Erythroblast (primary cell): ENCODE results near the gene SLC39A7.

Source experiments
- GATA1 ChIP-seq: IDR thresholded peaks from 2 replicates; pipeline ENCODE4 v1.6.1; 2011; ENCODE audit warnings: low read depth, mild to moderate bottlenecking, control low read depth, low read length, moderate library complexity
- POLR2A ChIP-seq: IDR thresholded peaks from 2 replicates; pipeline ENCODE4 v1.6.1; 2011; ENCODE audit warnings: mild to moderate bottlenecking, low read length

DNA sequence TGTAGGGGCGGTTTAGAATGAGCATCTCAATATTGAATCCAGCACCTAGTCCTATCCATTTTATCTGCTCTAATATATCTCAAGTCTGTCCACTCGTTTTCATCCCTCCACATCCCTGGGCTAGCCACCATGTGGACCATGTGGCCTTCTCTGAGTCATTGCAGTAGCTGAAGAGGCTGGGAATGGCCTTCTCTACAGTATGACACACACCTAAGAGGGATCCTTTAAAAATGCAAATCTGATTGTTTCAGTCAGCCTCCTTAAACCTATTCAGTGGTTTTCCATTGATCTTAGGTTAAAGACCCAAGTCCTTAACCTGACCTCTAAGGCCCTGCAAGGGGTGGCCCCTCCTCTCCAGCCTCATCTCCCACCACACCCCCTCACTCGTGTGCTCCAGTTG is 17.0 kb downstream of the SLC39A7 start:
- TF ChIP-seq POLR2A, result no peak
- TF ChIP-seq GATA1, result no peak
